K562 (cell line): ENCODE data around the gene MMP20. TPM values are rescaled to one million over a fixed set of nuclear protein-coding genes. Genes with fewer than 3 reads are reported as not detected.

Experiments
- ATAC-seq: fragments of 200-7000 bp; cut with Tn5 transposase; 3 replicates; pipeline ENCODE4 v1.9.1; 2020; ENCODE audit warnings: moderate library complexity
- BruUV-seq: library from RNA; stranded (reverse); fragments of 400-500 nt; replicated peaks from 2 replicates; lab custom pipeline; 2021; lab: Mats Ljungman, UMichigan
- CTCF ChIA-PET: fragments of 300-600 bp; formaldehyde crosslinking; extraction: SDS; loops from one replicate; lab custom pipeline; 2021; ENCODE audit warnings: low intra/inter-chr PET ratio; lab: Yijun Ruan, JAX
- POLR2A ChIA-PET: fragments of 300-600, 350-650 bp; sonication (Branson Sonifier 250); formaldehyde crosslinking; extraction: SDS; loops from one replicate; lab custom pipeline; 2021; ENCODE audit warnings: antibody characterized with exemption, inconsistent platforms; lab: Yijun Ruan, JAX
- DNase-seq, 4 experiments: peaks; one replicate each; pipeline versions ENCODE4 v3.0.0 to v3.0.0-alpha.2; 2011 to 2018; ENCODE audit warnings: low spot score in 3 of 4, mixed read lengths in 3 of 4; ENCODE audit errors: extremely low read depth in 1 of 4
- FAIRE-seq: peaks from 2 replicates; lab custom pipeline; 2011; peaks lifted over from hg19 to GRCh38; lab: Jason Lieb, UNC
- H2AFZ ChIP-seq: 2 replicates; pipeline ENCODE4 v1.6.0; 2011; ENCODE audit warnings: low read depth, low read length, control low read depth, inconsistent platforms
- H3K27ac ChIP-seq: fragments of 200-600 bp; 3 replicates; pipeline ENCODE4 v1.8.0; 2011; ENCODE audit warnings: low read depth, mild to moderate bottlenecking, control low read depth, inconsistent platforms, low read length, moderate library complexity, mixed read lengths; ENCODE audit errors: extremely low read depth
- H3K27me3 ChIP-seq, 2 experiments: fragments of 300-600 bp in 1 of 2; 2 replicates in 1 of 2; 3 replicates in 1 of 2; pipeline versions ENCODE4 v1.6.0 to v1.8.0; 2011; ENCODE audit warnings: inconsistent platforms in 2 of 2, low read length in 2 of 2, mild to moderate bottlenecking in 1 of 2, mixed read lengths in 1 of 2, moderate library complexity in 1 of 2; ENCODE audit not compliant: control insufficient read depth in 2 of 2, insufficient read depth in 2 of 2
- H3K36me3 ChIP-seq: fragments of 300-600 bp; 3 replicates; pipeline ENCODE4 v1.8.0; 2011; ENCODE audit warnings: mild to moderate bottlenecking, low read length, inconsistent platforms; ENCODE audit not compliant: control insufficient read depth, insufficient read depth
- H3K4me1 ChIP-seq, 2 experiments: fragments of 200-600 bp in 1 of 2; replicated peaks in 1 of 2; 2 replicates in 1 of 2; 3 replicates in 1 of 2; pipeline versions ENCODE4 v1.5.1 to v1.8.0; 2011; ENCODE audit warnings: inconsistent platforms in 2 of 2, low read length in 2 of 2, mild to moderate bottlenecking in 1 of 2, mixed read lengths in 1 of 2, moderate library complexity in 1 of 2; ENCODE audit not compliant: control insufficient read depth in 2 of 2, insufficient read depth in 2 of 2
- H3K4me2 ChIP-seq: 2 replicates; pipeline ENCODE4 v1.6.1; 2011; ENCODE audit warnings: low read length, control low read depth, inconsistent platforms, mixed read lengths; ENCODE audit not compliant: insufficient read depth
- H3K4me3 ChIP-seq: fragments of 200-600 bp; sonication (generic), shearing (Covaris generic); 2 replicates; pipeline ENCODE4 v1.5.1; 2016; ENCODE audit warnings: control low read depth, inconsistent platforms
- H3K79me2 ChIP-seq: fragments of 200-600 bp; 3 replicates; pipeline ENCODE4 v1.8.0; 2011; ENCODE audit warnings: low read length, inconsistent platforms; ENCODE audit not compliant: control insufficient read depth, insufficient read depth
- H3K9ac ChIP-seq, 2 experiments: 2 replicates each; pipeline versions ENCODE4 v1.6.0 to v1.6.1; 2011; ENCODE audit warnings: low read depth in 2 of 2, low read length in 2 of 2, control low read depth in 1 of 2, inconsistent platforms in 1 of 2, mild to moderate bottlenecking in 1 of 2, mixed read lengths in 1 of 2; ENCODE audit not compliant: insufficient read depth in 1 of 2
- H3K9me1 ChIP-seq: one replicate; pipeline ENCODE4 v1.6.0; 2011; ENCODE audit warnings: inconsistent platforms, mild to moderate bottlenecking, low read length, moderate library complexity; ENCODE audit not compliant: control insufficient read depth, insufficient read depth
- H3K9me3 ChIP-seq: replicated peaks from 2 replicates; pipeline ENCODE4 v1.5.1; 2011; ENCODE audit warnings: low read depth, low read length, inconsistent platforms; ENCODE audit not compliant: control insufficient read depth, insufficient read depth
- H4K20me1 ChIP-seq: replicated peaks from 2 replicates; pipeline ENCODE4 v1.6.1; 2011; ENCODE audit warnings: low read length, inconsistent platforms, mixed read lengths; ENCODE audit not compliant: control insufficient read depth, insufficient read depth
- CCAR2 ChIP-seq: fragments of 200-400 bp; formaldehyde crosslinking; IDR thresholded peaks from 2 replicates; pipeline ENCODE4 v1.6.1; 2017; ENCODE audit warnings: mild to moderate bottlenecking, low read depth, low read length
- ETV5 ChIP-seq: sonication (generic); formaldehyde crosslinking; IDR thresholded peaks from 2 replicates; pipeline ENCODE4 v1.4.0; 2020; ENCODE audit warnings: low read depth, mild to moderate bottlenecking, missing genetic modification reagents
- HDAC1 ChIP-seq, 2 experiments: fragments of 450-650 bp; IDR thresholded peaks; 2 replicates each; pipeline ENCODE4 v1.6.1; 2016 to 2017; ENCODE audit warnings: inconsistent platforms in 1 of 2, mild to moderate bottlenecking in 1 of 2, moderate library complexity in 1 of 2
- HMG20B ChIP-seq: fragments of 250-450 bp; sonication (Bioruptor Pico); IDR thresholded peaks from 2 replicates; pipeline ENCODE4 v1.5.0; 2021; ENCODE audit warnings: mild to moderate bottlenecking
- HMGN3 ChIP-seq: IDR thresholded peaks from 2 replicates; pipeline ENCODE4 v1.6.1; 2011; ENCODE audit warnings: borderline replicate concordance, low read depth, mild to moderate bottlenecking, mixed read lengths, low read length; ENCODE audit not compliant: insufficient read length; ENCODE audit errors: extremely low read depth
- KLF10 ChIP-seq: fragments of 250-450 bp; sonication (Bioruptor Pico); IDR thresholded peaks from 2 replicates; pipeline ENCODE4 v1.6.1; 2021; ENCODE audit warnings: matching md5 sums
- MCM7 ChIP-seq, 2 experiments: fragments of 450-650 bp; IDR thresholded peaks; 2 replicates each; pipeline ENCODE4 v1.6.1; 2016 to 2018
- MYNN ChIP-seq, 2 experiments: sonication (generic); formaldehyde crosslinking in 1 of 2; IDR thresholded peaks; 2 replicates each; pipeline versions ENCODE4 v1.5.0 to v1.6.1; 2016 to 2020; ENCODE audit warnings: antibody characterized with exemption in 1 of 2, missing genetic modification reagents in 1 of 2
- PHTF2 ChIP-seq: fragments of 250-450 bp; sonication (Bioruptor Pico); IDR thresholded peaks from 2 replicates; pipeline ENCODE4 v1.5.0; 2021; ENCODE audit warnings: mild to moderate bottlenecking
- RBM15 ChIP-seq: fragments of 200-400 bp; formaldehyde crosslinking; IDR thresholded peaks from 2 replicates; pipeline ENCODE4 v1.6.1; 2018; ENCODE audit warnings: mild to moderate bottlenecking, low read length, moderate library complexity; ENCODE audit not compliant: insufficient read depth
- RCOR1 ChIP-seq, 2 experiments: IDR thresholded peaks; 2 replicates each; pipeline ENCODE4 v1.6.1; 2012; ENCODE audit warnings: low read depth in 2 of 2, low read length in 2 of 2, borderline replicate concordance in 1 of 2, improper control_type of control experiment in 1 of 2
- TCFL5 ChIP-seq: fragments of 250-450 bp; sonication (Bioruptor Pico); conservative IDR thresholded peaks from 2 replicates; pipeline ENCODE4 v1.6.1; 2021; ENCODE audit warnings: mild to moderate bottlenecking, moderate library complexity, matching md5 sums
- ZBTB7A ChIP-seq: IDR thresholded peaks from 2 replicates; pipeline ENCODE4 v1.6.1; 2011; ENCODE audit warnings: low read depth, mild to moderate bottlenecking, low read length, moderate library complexity, borderline replicate concordance; ENCODE audit not compliant: control insufficient read depth
- ZNF165 ChIP-seq: fragments of 250-450 bp; sonication (Bioruptor Pico); IDR thresholded peaks from 2 replicates; pipeline ENCODE4 v1.4.0; 2020; ENCODE audit warnings: borderline replicate concordance
- ZNF766 ChIP-seq: fragments of 200-800 bp; sonication (Bioruptor generic); conservative IDR thresholded peaks from 2 replicates; pipeline ENCODE4 v1.6.1; 2016; ENCODE audit warnings: missing genetic modification characterization, missing compliant biosample characterization
- WGBS: fragments of 100-300 bp; shearing (Covaris generic); methylation state at CpG from one replicate; pipeline ENCODE4 v1.1.6; 2016; ENCODE audit warnings: low coverage, mixed read lengths; ENCODE audit not compliant: insufficient coverage; ENCODE audit errors: missing lambda C conversion rate; 5-methylcytosine and 5-hydroxymethylcytosine counted together
- in situ Hi-C: fragments of 300-500 bp; cut with MboI; formaldehyde crosslinking; loops from 4 replicates; pipeline ENCODE4 v1.15.0; 2018; ENCODE audit warnings: inconsistent platforms, mixed read lengths
- intact Hi-C: fragments of 100-400 bp; cut with micrococcal nuclease; formaldehyde crosslinking; loops from 2 replicates; pipeline ENCODE4 v1.14.2; 2022
- polyA plus RNA-seq, 8 experiments: library from polyadenylated mRNA; depleted of rRNA in 4 of 8; stranded (reverse) in 5 of 8; unstranded in 3 of 8; fragments of >200 nt; fragmentation: Nextera tagmentation in 2 of 8; fragmentation: Illumina TruSeq in 1 of 8; extraction: Ambion mirVana in 2 of 8; extraction: Trizol in 1 of 8; gene quantifications; 2 replicates each; pipeline versions ENCODE4 v1.2.1 to v1.2.3, GENCODE V29; 2011 to 2014; ENCODE audit warnings: inconsistent platforms in 1 of 8, missing spikeins in 1 of 8
- total RNA-seq, 7 experiments: library from RNA; depleted of rRNA in 6 of 7; stranded (reverse); fragments of >200 nt in 6 of 7; fragmentation: Illumina TruSeq in 2 of 7; extraction: Trizol in 2 of 7; gene quantifications; 2 replicates each; pipeline versions ENCODE4 v1.2.1 to v1.2.3, GENCODE V29; 2011 to 2021; ENCODE audit warnings: low replicate concordance in 1 of 7
- TF ChIP-seq, protein P1 (sequence below): fragments of 250-450 bp; sonication (Bioruptor Pico); IDR thresholded peaks from 2 replicates; pipeline ENCODE4 v1.8.0; 2021; ENCODE audit warnings: moderate library complexity, mild to moderate bottlenecking, inconsistent platforms

MMP20 gene
- total and polyA plus RNA-seq, 9 of the 15 experiments (the other 6 are each of a cell fraction or from before 2014, with no cell fraction given) = not detected

DNA sequence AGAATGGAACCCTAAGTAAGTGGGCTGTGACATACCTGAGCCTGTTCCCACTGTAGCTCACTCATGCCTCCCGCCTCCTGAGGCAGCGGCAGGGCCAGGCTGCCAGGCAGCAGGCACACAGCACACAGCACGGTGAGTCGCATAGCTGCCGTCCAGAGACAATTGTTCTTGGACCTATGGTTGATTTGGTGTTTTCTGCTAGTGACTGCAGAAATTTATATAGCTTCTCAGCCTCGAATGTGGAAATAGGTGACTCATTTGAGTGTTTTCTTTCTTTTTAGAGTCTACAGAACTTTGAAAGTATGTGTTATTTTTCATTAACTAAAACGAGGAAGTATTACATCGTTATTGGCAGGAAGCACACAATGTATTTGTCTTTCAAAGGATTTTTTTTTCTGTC is 94.6 kb downstream of the MMP20 start, which contains the start of gene MMP7:
Gene MMP7 (minus strand): TSS at position 190 of the 400 bp plus-strand sequence. CDS start 47 bp downstream, at position 143.
- FAIRE-seq (no peak), DNase-seq (no peak)
- no peak within 1 kb of the TSS for H3K4me2 ChIP-seq
- in situ Hi-C loops = no loop called here
- no peaks in the 10 kb centered on the region for H3K9me3 ChIP-seq
- BruUV-seq = no TSS peak
- WGBS = 3% methylated on average over 8 of the region's 8 CpGs
- no peaks in the 10 kb centered on the region for H3K36me3 ChIP-seq
- intact Hi-C loops = no loop called here
- H3K4me3 ChIP-seq = no peak within 1 kb of the TSS
- H3K9me1 ChIP-seq = no peaks in the 10 kb centered on the region
- POLR2A ChIA-PET = no interaction called here
- H4K20me1 ChIP-seq = no peaks in the 10 kb centered on the region
- no peaks in the 10 kb centered on the region for H3K4me1 ChIP-seq
- H3K79me2 ChIP-seq = no peaks in the 10 kb centered on the region
- TF ChIP-seq ETV5 (CRISPR knock-in tag) (no peak), KLF10 (CRISPR knock-in tag) (no peak), MYNN (IDR thresholded peaks at IDR 0.05) (no peak), MYNN (CRISPR knock-in tag; IDR thresholded peaks at IDR 0.05) (no peak), MCM7 (IDR thresholded peaks at IDR 0.05) (no peak), CCAR2 (no peak)
- TF ChIP-seq, protein P1, sequence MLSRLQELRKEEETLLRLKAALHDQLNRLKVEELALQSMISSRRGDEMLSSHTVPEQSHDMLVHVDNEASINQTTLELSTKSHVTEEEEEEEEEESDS = no peak
- TF ChIP-seq, all 486 proteins: peak for 0
- H3K9ac ChIP-seq = no peak within 1 kb of the TSS
- ATAC-seq = no peak
- CTCF ChIA-PET = no interaction called here
- no peak within 1 kb of the TSS for H3K27ac ChIP-seq
- no peak within 1 kb of the TSS for H2AFZ ChIP-seq
- no peaks in the 10 kb centered on the region; a peak in 2 of 5 replicates for H3K27me3 ChIP-seq

DNA sequence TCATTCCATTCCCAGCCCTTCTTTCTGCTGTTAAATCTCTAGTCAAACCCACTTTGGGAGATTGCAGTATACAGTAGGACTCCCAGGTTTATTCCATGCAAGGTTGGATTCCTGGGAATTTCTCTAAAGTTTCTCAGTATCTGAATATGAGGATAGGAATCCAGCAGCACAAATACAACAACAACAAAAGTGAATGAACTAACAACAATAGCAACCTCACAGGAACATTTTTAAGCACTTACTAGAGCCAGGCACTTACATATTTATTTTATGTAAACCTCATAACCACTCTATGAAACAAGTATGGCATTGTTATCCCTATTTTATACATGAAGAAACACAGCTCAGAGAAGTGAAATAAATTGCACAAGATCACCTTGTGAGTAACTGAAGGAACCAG is 96.5 kb downstream of the MMP20 start:
- BruUV-seq = no TSS peak
- Histone ChIP-seq H3K4me2 (no peak overlapping the region), H3K4me3 (no peak overlapping the region), H2AFZ (no peak overlapping the region), H4K20me1 (no peaks in the 10 kb centered on the region), H3K4me1 (no peaks in the 10 kb centered on the region), H3K9me1 (no peaks in the 10 kb centered on the region), H3K79me2 (no peaks in the 10 kb centered on the region), H3K27ac (no peak overlapping the region), H3K36me3 (no peaks in the 10 kb centered on the region), H3K9me3 (no peaks in the 10 kb centered on the region), H3K9ac (no peak overlapping the region), H3K27me3 (no peaks in the 10 kb centered on the region; a peak in 2 of 5 replicates)
- DNase-seq (no peak), FAIRE-seq (no peak), ATAC-seq (no peak)
- in situ Hi-C loops = no loop called here
- POLR2A ChIA-PET = no interaction called here
- CTCF ChIA-PET = no interaction called here
- intact Hi-C loops = no loop called here
- no peak for TF ChIP-seq PHTF2 (CRISPR knock-in tag)
- TF ChIP-seq ZNF165 (CRISPR knock-in tag) = no peak
- TF ChIP-seq ZNF766 (CRISPR knock-in tag) = no peak
- no peak for TF ChIP-seq ZBTB7A
- no peak for TF ChIP-seq HDAC1 (IDR thresholded peaks at IDR 0.05)
- no peak for TF ChIP-seq RBM15
- TF ChIP-seq HMGN3 = no peak
- no peak for TF ChIP-seq HMG20B (CRISPR knock-in tag)
- TF ChIP-seq TCFL5 (CRISPR knock-in tag) = no peak
- no peak for TF ChIP-seq RCOR1 (IDR thresholded peaks at IDR 0.05; ENCODE audit: borderline replicate concordance in 1 of 2, low read depth in 2 of 2, low read length in 2 of 2)
